ENCODE measurements around the gene CLSTN1. TPM values are rescaled to one million over a fixed set of nuclear protein-coding genes. Genes with fewer than 3 reads are reported as not detected.

Gene CLSTN1
- total RNA-seq (100 to 1,000 TPM; 131 to 195 TPM), polyA plus RNA-seq (ENCODE audit: insufficient read length in 2 of 2) (100 to 1,000 TPM; 365 to 366 TPM)
- long read RNA-seq, donor 1, full-length matches to known transcripts: 34 of 55 reads
- long read RNA-seq, donor 1, partial matches to known transcripts: 21 of 55 reads
- long read RNA-seq, donor 1, other reads (novel, unspliced or antisense): 0 of 55 reads
- long read RNA-seq, donor 2, full-length matches to known transcripts: 10 of 32 reads
- long read RNA-seq, donor 2, partial matches to known transcripts: 22 of 32 reads
- long read RNA-seq, donor 2, other reads (novel, unspliced or antisense): 0 of 32 reads
- long read RNA-seq, donor 3, full-length matches to known transcripts: 9 of 56 reads
- long read RNA-seq, donor 3, partial matches to known transcripts: 47 of 56 reads
- long read RNA-seq, donor 3, other reads (novel, unspliced or antisense): 0 of 56 reads
- long read RNA-seq, donor 4, full-length matches to known transcripts: 4 of 4 reads
- long read RNA-seq, donor 4, partial matches to known transcripts: 0 of 4 reads
- long read RNA-seq, donor 4, other reads (novel, unspliced or antisense): 0 of 4 reads

GRCh38 chr1:9823943-9824701, at the start of gene CLSTN1:
Gene CLSTN1, minus strand, starts transcription at chr1:9823965. Its CDS starts 232 bp downstream, at chr1:9823733.
- peak within 1 kb of the TSS; percentile 69 for H3K27ac ChIP-seq (ENCODE audit: low read depth, low read length)
- under 1% methylated on average over 84 of the region's 93 CpGs for WGBS (ENCODE audit: insufficient coverage)
- peak in 5 of 6 donors; percentile 84 to 97 (median 89) for DNase-seq (ENCODE audit: low read depth in 4 of 6, low spot score in 6 of 6)
- peaks cover 4% of the 10 kb centered on the region for H3K36me3 ChIP-seq (ENCODE audit: control insufficient read depth, insufficient read depth, low read length)
- no peaks in the 10 kb centered on the region for H3K27me3 ChIP-seq (ENCODE audit: control insufficient read depth, insufficient read depth, low read length)
- H3K4me1 ChIP-seq (ENCODE audit: control insufficient read depth, insufficient read depth, low read length): peaks cover 22% of the 10 kb centered on the region
- H3K9me3 ChIP-seq (ENCODE audit: control insufficient read depth, insufficient read depth, low read length): no peaks in the 10 kb centered on the region
- peak within 1 kb of the TSS; percentile 82 for H3K4me3 ChIP-seq (ENCODE audit: low read depth, low read length)

GRCh38 chr1:9873385-9873784, 49.6 kb upstream of the CLSTN1 start:
- Histone ChIP-seq H3K4me1 (ENCODE audit: control insufficient read depth, insufficient read depth, low read length) (peaks cover 25% of the 10 kb centered on the region), H3K27me3 (ENCODE audit: control insufficient read depth, insufficient read depth, low read length) (no peaks in the 10 kb centered on the region), H3K9me3 (ENCODE audit: control insufficient read depth, insufficient read depth, low read length) (no peaks in the 10 kb centered on the region), H3K36me3 (ENCODE audit: control insufficient read depth, insufficient read depth, low read length) (peaks cover 60% of the 10 kb centered on the region), H3K4me3 (ENCODE audit: low read depth, low read length) (no peak overlapping the region), H3K27ac (ENCODE audit: low read depth, low read length) (no peak overlapping the region)
- DNase-seq (ENCODE audit: low read depth in 4 of 6, low spot score in 6 of 6): no peak
- WGBS (ENCODE audit: insufficient coverage): 93% methylated on average over 2 of the region's 5 CpGs

GRCh38 chr1:9872430-9873165, 48.8 kb upstream of the CLSTN1 start:
- H3K9me3 ChIP-seq (ENCODE audit: control insufficient read depth, insufficient read depth, low read length): no peaks in the 10 kb centered on the region
- no peaks in the 10 kb centered on the region for H3K27me3 ChIP-seq (ENCODE audit: control insufficient read depth, insufficient read depth, low read length)
- no peak for DNase-seq (ENCODE audit: low read depth in 4 of 6, low spot score in 6 of 6)
- H3K4me3 ChIP-seq (ENCODE audit: low read depth, low read length): no peak overlapping the region
- no peak overlapping the region for H3K27ac ChIP-seq (ENCODE audit: low read depth, low read length)
- H3K4me1 ChIP-seq (ENCODE audit: control insufficient read depth, insufficient read depth, low read length): peaks cover 28% of the 10 kb centered on the region
- peaks cover 56% of the 10 kb centered on the region for H3K36me3 ChIP-seq (ENCODE audit: control insufficient read depth, insufficient read depth, low read length)
- 85% methylated on average over 9 of the region's 11 CpGs for WGBS (ENCODE audit: insufficient coverage)

GRCh38 chr1:9871707-9872425, 48.1 kb upstream of the CLSTN1 start:
- H3K9me3 ChIP-seq (ENCODE audit: control insufficient read depth, insufficient read depth, low read length): no peaks in the 10 kb centered on the region
- no peak for DNase-seq (ENCODE audit: low read depth in 4 of 6, low spot score in 6 of 6)
- no peak overlapping the region for H3K27ac ChIP-seq (ENCODE audit: low read depth, low read length)
- 71% methylated on average over 20 of the region's 20 CpGs for WGBS (ENCODE audit: insufficient coverage)
- H3K4me1 ChIP-seq (ENCODE audit: control insufficient read depth, insufficient read depth, low read length): peaks cover 30% of the 10 kb centered on the region
- H3K27me3 ChIP-seq (ENCODE audit: control insufficient read depth, insufficient read depth, low read length): no peaks in the 10 kb centered on the region
- no peak overlapping the region for H3K4me3 ChIP-seq (ENCODE audit: low read depth, low read length)
- peaks cover 61% of the 10 kb centered on the region for H3K36me3 ChIP-seq (ENCODE audit: control insufficient read depth, insufficient read depth, low read length)

GRCh38 chr1:9871021-9871420, 47.3 kb upstream of the CLSTN1 start:
- no peak overlapping the region for H3K4me3 ChIP-seq (ENCODE audit: low read depth, low read length)
- H3K27ac ChIP-seq (ENCODE audit: low read depth, low read length): no peak overlapping the region
- H3K4me1 ChIP-seq (ENCODE audit: control insufficient read depth, insufficient read depth, low read length): peaks cover 28% of the 10 kb centered on the region
- peaks cover 69% of the 10 kb centered on the region for H3K36me3 ChIP-seq (ENCODE audit: control insufficient read depth, insufficient read depth, low read length)
- no peak for DNase-seq (ENCODE audit: low read depth in 4 of 6, low spot score in 6 of 6)
- H3K27me3 ChIP-seq (ENCODE audit: control insufficient read depth, insufficient read depth, low read length): no peaks in the 10 kb centered on the region
- no peaks in the 10 kb centered on the region for H3K9me3 ChIP-seq (ENCODE audit: control insufficient read depth, insufficient read depth, low read length)
- WGBS (ENCODE audit: insufficient coverage): 96% methylated on average over 8 of the region's 9 CpGs

- Histone ChIP-seq H3K4me1 (ENCODE audit: control insufficient read depth, insufficient read depth, low read length) (peaks cover 26% of the 10 kb centered on the region), H3K27ac (ENCODE audit: low read depth, low read length) (no peak overlapping the region), H3K36me3 (ENCODE audit: control insufficient read depth, insufficient read depth, low read length) (peaks cover 72% of the 10 kb centered on the region), H3K4me3 (ENCODE audit: low read depth, low read length) (no peak overlapping the region), H3K9me3 (ENCODE audit: control insufficient read depth, insufficient read depth, low read length) (no peaks in the 10 kb centered on the region), H3K27me3 (ENCODE audit: control insufficient read depth, insufficient read depth, low read length) (no peaks in the 10 kb centered on the region)
- DNase-seq (ENCODE audit: low read depth in 4 of 6, low spot score in 6 of 6): no peak
- whole genome bisulfite sequencing (ENCODE audit: insufficient coverage): 69% methylated on average over 3 of the region's 4 CpGs
These were observed 46.8 kb upstream of the CLSTN1 start for GRCh38 chr1:9870572-9870971.

GRCh38 chr1:9869831-9870251, 46.1 kb upstream of the CLSTN1 start:
- Histone ChIP-seq H3K9me3 (ENCODE audit: control insufficient read depth, insufficient read depth, low read length) (no peaks in the 10 kb centered on the region), H3K4me1 (ENCODE audit: control insufficient read depth, insufficient read depth, low read length) (peaks cover 19% of the 10 kb centered on the region), H3K27me3 (ENCODE audit: control insufficient read depth, insufficient read depth, low read length) (no peaks in the 10 kb centered on the region), H3K27ac (ENCODE audit: low read depth, low read length) (no peak overlapping the region), H3K36me3 (ENCODE audit: control insufficient read depth, insufficient read depth, low read length) (peaks cover 72% of the 10 kb centered on the region), H3K4me3 (ENCODE audit: low read depth, low read length) (no peak overlapping the region)
- no peak for DNase-seq (ENCODE audit: low read depth in 4 of 6, low spot score in 6 of 6)
- 93% methylated on average over 6 of the region's 13 CpGs for WGBS (ENCODE audit: insufficient coverage)

- peaks cover 19% of the 10 kb centered on the region for H3K4me1 ChIP-seq (ENCODE audit: control insufficient read depth, insufficient read depth, low read length)
- H3K4me3 ChIP-seq (ENCODE audit: low read depth, low read length): no peak overlapping the region
- H3K27me3 ChIP-seq (ENCODE audit: control insufficient read depth, insufficient read depth, low read length): no peaks in the 10 kb centered on the region
- WGBS (ENCODE audit: insufficient coverage): 78% methylated on average over 2 of the region's 3 CpGs
- no peak for DNase-seq (ENCODE audit: low read depth in 4 of 6, low spot score in 6 of 6)
- peaks cover 86% of the 10 kb centered on the region for H3K36me3 ChIP-seq (ENCODE audit: control insufficient read depth, insufficient read depth, low read length)
- H3K27ac ChIP-seq (ENCODE audit: low read depth, low read length): no peak overlapping the region
- no peaks in the 10 kb centered on the region for H3K9me3 ChIP-seq (ENCODE audit: control insufficient read depth, insufficient read depth, low read length)
These were observed 44.5 kb upstream of the CLSTN1 start for GRCh38 chr1:9868244-9868590.
